22Rv1 (cell line): ENCODE measurements around the gene ACAT1.

Source experiments
- ZFX ChIP-seq: fragments of 450-650 bp; IDR thresholded peaks from 2 replicates; pipeline ENCODE4 v1.6.1; 2017; ENCODE audit warnings: antibody characterized with exemption, borderline replicate concordance
- TF ChIP-seq, protein P1 (sequence below): fragments of 450-650 bp; IDR thresholded peaks from 2 replicates; pipeline ENCODE4 v1.5.1; 2017; ENCODE audit warnings: mild to moderate bottlenecking

- TF ChIP-seq, protein P1, sequence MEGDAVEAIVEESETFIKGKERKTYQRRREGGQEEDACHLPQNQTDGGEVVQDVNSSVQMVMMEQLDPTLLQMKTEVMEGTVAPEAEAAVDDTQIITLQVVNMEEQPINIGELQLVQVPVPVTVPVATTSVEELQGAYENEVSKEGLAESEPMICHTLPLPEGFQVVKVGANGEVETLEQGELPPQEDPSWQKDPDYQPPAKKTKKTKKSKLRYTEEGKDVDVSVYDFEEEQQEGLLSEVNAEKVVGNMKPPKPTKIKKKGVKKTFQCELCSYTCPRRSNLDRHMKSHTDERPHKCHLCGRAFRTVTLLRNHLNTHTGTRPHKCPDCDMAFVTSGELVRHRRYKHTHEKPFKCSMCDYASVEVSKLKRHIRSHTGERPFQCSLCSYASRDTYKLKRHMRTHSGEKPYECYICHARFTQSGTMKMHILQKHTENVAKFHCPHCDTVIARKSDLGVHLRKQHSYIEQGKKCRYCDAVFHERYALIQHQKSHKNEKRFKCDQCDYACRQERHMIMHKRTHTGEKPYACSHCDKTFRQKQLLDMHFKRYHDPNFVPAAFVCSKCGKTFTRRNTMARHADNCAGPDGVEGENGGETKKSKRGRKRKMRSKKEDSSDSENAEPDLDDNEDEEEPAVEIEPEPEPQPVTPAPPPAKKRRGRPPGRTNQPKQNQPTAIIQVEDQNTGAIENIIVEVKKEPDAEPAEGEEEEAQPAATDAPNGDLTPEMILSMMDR, result no peak
- TF ChIP-seq ZFX, result no peak
These were observed 7.4 kb downstream of the ACAT1 start for GRCh38 chr11:108128772-108129171.
